ENCODE data around the gene STRC.

STRC gene

GRCh38 chr15:43552986-43553385 is 65.6 kb downstream of the STRC start:
- no peak for TF ChIP-seq CTCF (IDR thresholded peaks at IDR 0.05; ENCODE audit: low read depth, low read length)
- Histone ChIP-seq H3K4me3 (ENCODE audit: low read depth, low read length) (no peak overlapping the region), H3K36me3 (peaks cover 30% of the 10 kb centered on the region), H3K27me3 (ENCODE audit: insufficient read depth, low read depth, severe bottlenecking) (no peaks in the 10 kb centered on the region), H3K9me3 (ENCODE audit: severe bottlenecking) (no peaks in the 10 kb centered on the region), H3K27ac (no peak overlapping the region)
- no peak for DNase-seq

GRCh38 chr15:43552256-43552655 is 66.3 kb downstream of the STRC start:
- no peaks in the 10 kb centered on the region for H3K27me3 ChIP-seq (ENCODE audit: insufficient read depth, low read depth, severe bottlenecking)
- H3K27ac ChIP-seq = no peak overlapping the region
- TF ChIP-seq CTCF (IDR thresholded peaks at IDR 0.05; ENCODE audit: low read depth, low read length) = no peak
- DNase-seq = no peak
- H3K9me3 ChIP-seq (ENCODE audit: severe bottlenecking) = no peaks in the 10 kb centered on the region
- no peak overlapping the region for H3K4me3 ChIP-seq (ENCODE audit: low read depth, low read length)
- H3K36me3 ChIP-seq = peaks cover 33% of the 10 kb centered on the region

GRCh38 chr15:43550527-43551363 is 67.9 kb downstream of the STRC start:
- Histone ChIP-seq H3K36me3 (peaks cover 21% of the 10 kb centered on the region), H3K27me3 (ENCODE audit: insufficient read depth, low read depth, severe bottlenecking) (no peaks in the 10 kb centered on the region), H3K27ac (no peak overlapping the region), H3K9me3 (ENCODE audit: severe bottlenecking) (no peaks in the 10 kb centered on the region), H3K4me3 (ENCODE audit: low read depth, low read length) (no peak overlapping the region)
- DNase-seq = no peak
- TF ChIP-seq CTCF (IDR thresholded peaks at IDR 0.05; ENCODE audit: low read depth, low read length) = no peak

Measured in WERI-Rb-1 (cell line).